HEK293 (cell line): ENCODE data around the gene CHRDL1.

Experiments used
- CTCF ChIA-PET: fragments of 350-600 bp; formaldehyde crosslinking; extraction: SDS; loops from one replicate; lab custom pipeline; 2021; ENCODE audit warnings: antibody characterized with exemption; lab: Yijun Ruan, JAX
- POLR2A ChIA-PET: fragments of 300-600 bp; formaldehyde crosslinking; extraction: SDS; loops from one replicate; lab custom pipeline; 2020; ENCODE audit warnings: antibody characterized with exemption, inconsistent platforms; lab: Yijun Ruan, JAX
- H3K27ac ChIP-seq: fragments of 200-500 bp; sonication (Bioruptor generic); 2 replicates; pipeline ENCODE4 v1.5.1; 2014; ENCODE audit warnings: low read depth, low read length, control low read depth, inconsistent platforms; ENCODE audit errors: extremely low read depth
- H3K36me3 ChIP-seq, 2 experiments: fragments of 200-500 bp in 1 of 2; sonication (Bioruptor generic) in 1 of 2; 1 replicate in 1 of 2; 2 replicates in 1 of 2; pipeline ENCODE4 v1.5.1; 2014 to 2017; ENCODE audit warnings: inconsistent platforms in 2 of 2, low read length in 2 of 2; ENCODE audit not compliant: control insufficient read depth in 2 of 2, insufficient read depth in 1 of 2
- H3K4me1 ChIP-seq: fragments of 200-500 bp; sonication (Bioruptor generic); 2 replicates; pipeline ENCODE4 v1.5.1; 2014; ENCODE audit warnings: mild to moderate bottlenecking, low read length, inconsistent platforms; ENCODE audit not compliant: control insufficient read depth, insufficient read depth
- H3K4me3 ChIP-seq: 2 replicates; pipeline ENCODE4 v1.5.1; 2011; ENCODE audit warnings: low read depth, mild to moderate bottlenecking, control low read depth, low read length, moderate library complexity
- H3K9me3 ChIP-seq: fragments of 200-500 bp; sonication (Bioruptor generic); 2 replicates; pipeline ENCODE4 v1.5.1; 2014; ENCODE audit warnings: low read depth, low read length, inconsistent platforms; ENCODE audit not compliant: control insufficient read depth, insufficient read depth
- BCL11A ChIP-seq: fragments of 450-650 bp; formaldehyde crosslinking; IDR thresholded peaks from 2 replicates; pipeline ENCODE4 v1.5.1; 2016; ENCODE audit warnings: low read depth, missing biosample characterization, missing genetic modification characterization
- BCL6B ChIP-seq: fragments of 450-650 bp; formaldehyde crosslinking; IDR thresholded peaks from 2 replicates; pipeline ENCODE4 v1.5.1; 2017; ENCODE audit warnings: missing biosample characterization, missing genetic modification characterization
- GFI1B ChIP-seq: fragments of 450-650 bp; formaldehyde crosslinking; IDR thresholded peaks from 2 replicates; pipeline ENCODE4 v1.5.1; 2016; ENCODE audit warnings: missing biosample characterization, missing genetic modification characterization
- HOXA7 ChIP-seq: sonication (generic); formaldehyde crosslinking; IDR thresholded peaks from 2 replicates; pipeline ENCODE4 v1.8.1; 2022; ENCODE audit warnings: missing genetic modification reagents, borderline replicate concordance
- OSR2 ChIP-seq: fragments of 450-650 bp; formaldehyde crosslinking; IDR thresholded peaks from 2 replicates; pipeline ENCODE4 v1.5.1; 2016; ENCODE audit warnings: missing biosample characterization, missing genetic modification characterization
- REPIN1 ChIP-seq: fragments of 450-650 bp; formaldehyde crosslinking; IDR thresholded peaks from 2 replicates; pipeline ENCODE4 v1.5.1; 2017; ENCODE audit warnings: missing biosample characterization, missing genetic modification characterization, low read depth
- SP3 ChIP-seq: fragments of 450-650 bp; formaldehyde crosslinking; IDR thresholded peaks from 2 replicates; pipeline ENCODE4 v1.5.1; 2016; ENCODE audit warnings: missing biosample characterization, missing genetic modification characterization
- ZBTB21 ChIP-seq: fragments of 450-650 bp; formaldehyde crosslinking; IDR thresholded peaks from 2 replicates; pipeline ENCODE4 v1.5.1; 2017; ENCODE audit warnings: missing biosample characterization, missing genetic modification characterization
- ZBTB26 ChIP-seq: fragments of 450-650 bp; formaldehyde crosslinking; optimal IDR thresholded peaks from 2 replicates; pipeline ENCODE3; 2016; ENCODE audit warnings: missing biosample characterization, mild to moderate bottlenecking, missing genetic modification characterization
- ZBTB6 ChIP-seq: fragments of 450-650 bp; formaldehyde crosslinking; IDR thresholded peaks from 2 replicates; pipeline ENCODE4 v1.5.1; 2017; ENCODE audit warnings: missing biosample characterization, missing genetic modification characterization
- ZEB2 ChIP-seq: fragments of 450-650 bp; formaldehyde crosslinking; IDR thresholded peaks from 2 replicates; pipeline ENCODE4 v1.5.1; 2016; ENCODE audit warnings: missing biosample characterization, missing genetic modification characterization
- ZNF155 ChIP-seq: fragments of 450-650 bp; formaldehyde crosslinking; IDR thresholded peaks from 2 replicates; pipeline ENCODE4 v1.5.1; 2016; ENCODE audit warnings: missing biosample characterization, missing genetic modification characterization
- ZNF202 ChIP-seq: fragments of 450-650 bp; formaldehyde crosslinking; IDR thresholded peaks from 2 replicates; pipeline ENCODE4 v1.5.1; 2016; ENCODE audit warnings: missing biosample characterization, missing genetic modification characterization, borderline replicate concordance
- ZNF324 ChIP-seq: fragments of 450-650 bp; formaldehyde crosslinking; IDR thresholded peaks from 2 replicates; pipeline ENCODE4 v1.5.1; 2016; ENCODE audit warnings: missing biosample characterization, missing genetic modification characterization
- ZNF37A ChIP-seq: fragments of 450-650 bp; IDR thresholded peaks from 2 replicates; pipeline ENCODE4 v1.5.1; 2018; ENCODE audit warnings: missing biosample characterization, missing genetic modification characterization
- ZNF404 ChIP-seq: fragments of 450-650 bp; formaldehyde crosslinking; IDR thresholded peaks from 2 replicates; pipeline ENCODE4 v1.5.1; 2017; ENCODE audit warnings: missing biosample characterization, missing genetic modification characterization
- ZNF501 ChIP-seq: fragments of 450-650 bp; formaldehyde crosslinking; IDR thresholded peaks from 2 replicates; pipeline ENCODE4 v1.5.1; 2016; ENCODE audit warnings: missing biosample characterization, missing genetic modification characterization
- ZNF514 ChIP-seq: fragments of 450-650 bp; formaldehyde crosslinking; IDR thresholded peaks from 2 replicates; pipeline ENCODE4 v1.5.1; 2016; ENCODE audit warnings: missing biosample characterization, missing genetic modification characterization
- ZNF521 ChIP-seq: fragments of 450-650 bp; formaldehyde crosslinking; IDR thresholded peaks from 2 replicates; pipeline ENCODE4 v1.5.1; 2017; ENCODE audit warnings: missing biosample characterization, mild to moderate bottlenecking, missing genetic modification characterization
- ZNF529 ChIP-seq: fragments of 450-650 bp; formaldehyde crosslinking; IDR thresholded peaks from 2 replicates; pipeline ENCODE4 v1.5.1; 2017; ENCODE audit warnings: missing genetic modification characterization, missing biosample characterization; ENCODE audit not compliant: insufficient replicate concordance
- ZNF530 ChIP-seq: fragments of 450-650 bp; formaldehyde crosslinking; IDR thresholded peaks from 2 replicates; pipeline ENCODE4 v1.5.1; 2016; ENCODE audit warnings: low read depth, missing biosample characterization, missing genetic modification characterization
- ZNF548 ChIP-seq: fragments of 450-650 bp; formaldehyde crosslinking; IDR thresholded peaks from 2 replicates; pipeline ENCODE4 v1.5.1; 2016; ENCODE audit warnings: missing biosample characterization, missing genetic modification characterization
- ZNF555 ChIP-seq: fragments of 450-650 bp; formaldehyde crosslinking; conservative IDR thresholded peaks from 2 replicates; pipeline ENCODE4 v1.5.1; 2017; ENCODE audit warnings: missing biosample characterization, mild to moderate bottlenecking, missing genetic modification characterization, inconsistent platforms
- ZNF645 ChIP-seq: fragments of 450-650 bp; formaldehyde crosslinking; IDR thresholded peaks from 2 replicates; pipeline ENCODE4; 2016; ENCODE audit warnings: missing biosample characterization, missing genetic modification characterization
- ZNF664 ChIP-seq: fragments of 450-650 bp; formaldehyde crosslinking; IDR thresholded peaks from 2 replicates; pipeline ENCODE4 v1.5.1; 2016; ENCODE audit warnings: missing biosample characterization, missing genetic modification characterization
- ZNF707 ChIP-seq: fragments of 450-650 bp; formaldehyde crosslinking; IDR thresholded peaks from 2 replicates; pipeline ENCODE4 v1.5.1; 2016; ENCODE audit warnings: missing biosample characterization, missing genetic modification characterization
- ZNF776 ChIP-seq: fragments of 450-650 bp; formaldehyde crosslinking; IDR thresholded peaks from 2 replicates; pipeline ENCODE4 v1.5.0; 2017; ENCODE audit warnings: missing biosample characterization, missing genetic modification characterization, borderline replicate concordance
- ZSCAN30 ChIP-seq: fragments of 450-650 bp; IDR thresholded peaks from 2 replicates; pipeline ENCODE4 v1.5.1; 2018; ENCODE audit warnings: missing biosample characterization, mild to moderate bottlenecking, missing genetic modification characterization, moderate library complexity
- ZSCAN5A ChIP-seq: fragments of 450-650 bp; formaldehyde crosslinking; IDR thresholded peaks from 2 replicates; pipeline ENCODE4 v1.5.1; 2016; ENCODE audit warnings: missing biosample characterization, missing genetic modification characterization
- ZXDB ChIP-seq: fragments of 450-650 bp; formaldehyde crosslinking; IDR thresholded peaks from 2 replicates; pipeline ENCODE4 v1.5.1; 2016; ENCODE audit warnings: missing biosample characterization, missing genetic modification characterization

The CHRDL1 gene

GRCh38 chrX:110692866-110693265 is 102.8 kb downstream of the CHRDL1 start (continued):
- TF ChIP-seq ZSCAN30 (tag by site-specific recombination): no peak
- TF ChIP-seq ZNF521 (tag by site-specific recombination): no peak

- TF ChIP-seq REPIN1 (tag by site-specific recombination): no peak
- no peak for TF ChIP-seq ZEB2
- no peak for TF ChIP-seq GFI1B
- TF ChIP-seq ZNF514 (tag by site-specific recombination): no peak
- TF ChIP-seq ZNF548: no peak
- TF ChIP-seq ZNF555 (tag by site-specific recombination): no peak
- no peak for TF ChIP-seq ZNF155 (tag by site-specific recombination)
- no peak for TF ChIP-seq ZNF707 (tag by site-specific recombination)
- TF ChIP-seq ZNF776 (tag by site-specific recombination): no peak
- no peak for TF ChIP-seq OSR2 (tag by site-specific recombination)
- no peak for TF ChIP-seq ZNF404 (tag by site-specific recombination)
- no peak for TF ChIP-seq BCL6B (tag by site-specific recombination)
- no peak for TF ChIP-seq ZBTB6 (tag by site-specific recombination)
- no peak for TF ChIP-seq ZNF202
- TF ChIP-seq ZNF530 (tag by site-specific recombination): no peak
- no peak for TF ChIP-seq ZSCAN5A (tag by site-specific recombination)
- no peak for TF ChIP-seq SP3 (tag by site-specific recombination)
- no peak for TF ChIP-seq ZNF324
- TF ChIP-seq HOXA7 (CRISPR knock-in tag): no peak
- no peak for TF ChIP-seq ZNF645 (tag by site-specific recombination)
- ChIA-PET POLR2A (no interaction called here), CTCF (no interaction called here)
- Histone ChIP-seq H3K9me3 (no peaks in the 10 kb centered on the region), H3K4me1 (no peaks in the 10 kb centered on the region), H3K27ac (no peak overlapping the region), H3K4me3 (no peak overlapping the region), H3K36me3 (no peaks in the 10 kb centered on the region)
These were observed 104.2 kb downstream of the CHRDL1 start for GRCh38 chrX:110691446-110691845.

GRCh38 chrX:110684653-110685052 is 111.0 kb downstream of the CHRDL1 start:
- no peaks in the 10 kb centered on the region for H3K36me3 ChIP-seq
- H3K9me3 ChIP-seq: no peaks in the 10 kb centered on the region
- no peaks in the 10 kb centered on the region for H3K4me1 ChIP-seq
- CTCF ChIA-PET: no interaction called here
- POLR2A ChIA-PET: no interaction called here
- H3K4me3 ChIP-seq: no peak overlapping the region
- no peak overlapping the region for H3K27ac ChIP-seq
- TF ChIP-seq ZXDB (tag by site-specific recombination) (no peak), ZNF37A (tag by site-specific recombination) (no peak), BCL11A (tag by site-specific recombination) (no peak), ZNF664 (tag by site-specific recombination) (no peak), ZNF501 (tag by site-specific recombination) (no peak), ZNF529 (tag by site-specific recombination) (no peak), ZNF155 (tag by site-specific recombination) (no peak), ZBTB21 (tag by site-specific recombination) (no peak), ZBTB26 (tag by site-specific recombination) (no peak), BCL6B (tag by site-specific recombination) (no peak)
